ENCODE measurements around the gene TMEM141.
"Not testable (repeated sequence)": the region's sequence is repeated elsewhere in the genome, so short reads cannot be mapped to it uniquely, and the experiment has no call there.

Gene TMEM141

DNA sequence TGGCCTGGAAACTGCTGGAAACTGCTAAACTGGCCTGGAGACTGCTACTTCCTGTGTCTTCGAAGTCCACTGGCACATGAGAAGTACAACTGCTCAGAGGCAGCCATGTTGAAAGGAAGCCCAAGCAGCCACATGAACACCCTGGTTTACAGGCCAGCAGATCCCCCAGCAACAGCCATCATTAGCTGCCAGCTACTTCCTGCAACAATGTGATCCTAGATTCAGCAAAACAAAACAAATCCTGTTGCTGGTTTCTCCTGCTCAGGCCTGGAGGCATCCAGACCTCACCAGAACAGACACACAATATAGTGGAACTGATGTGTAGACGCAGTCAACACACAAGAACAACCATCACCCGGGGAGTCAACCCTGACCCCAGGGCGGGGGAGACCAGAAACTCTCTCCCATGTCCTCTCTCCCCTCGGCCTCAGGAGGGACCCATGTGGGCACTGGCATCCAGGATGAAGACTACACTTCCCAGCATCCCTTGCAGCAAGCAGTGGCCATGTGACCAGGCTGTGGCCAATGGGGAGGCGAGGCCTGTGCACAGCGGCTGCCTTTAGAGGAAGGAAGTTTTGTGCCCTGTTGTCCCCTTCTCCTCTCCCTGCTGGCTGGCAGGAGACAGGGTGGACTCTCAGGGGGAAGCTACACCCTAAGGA, 17.6 kb upstream of the TMEM141 start:
- DNase-seq (ENCODE audit: low read depth in 3 of 3) = no peak

DNA sequence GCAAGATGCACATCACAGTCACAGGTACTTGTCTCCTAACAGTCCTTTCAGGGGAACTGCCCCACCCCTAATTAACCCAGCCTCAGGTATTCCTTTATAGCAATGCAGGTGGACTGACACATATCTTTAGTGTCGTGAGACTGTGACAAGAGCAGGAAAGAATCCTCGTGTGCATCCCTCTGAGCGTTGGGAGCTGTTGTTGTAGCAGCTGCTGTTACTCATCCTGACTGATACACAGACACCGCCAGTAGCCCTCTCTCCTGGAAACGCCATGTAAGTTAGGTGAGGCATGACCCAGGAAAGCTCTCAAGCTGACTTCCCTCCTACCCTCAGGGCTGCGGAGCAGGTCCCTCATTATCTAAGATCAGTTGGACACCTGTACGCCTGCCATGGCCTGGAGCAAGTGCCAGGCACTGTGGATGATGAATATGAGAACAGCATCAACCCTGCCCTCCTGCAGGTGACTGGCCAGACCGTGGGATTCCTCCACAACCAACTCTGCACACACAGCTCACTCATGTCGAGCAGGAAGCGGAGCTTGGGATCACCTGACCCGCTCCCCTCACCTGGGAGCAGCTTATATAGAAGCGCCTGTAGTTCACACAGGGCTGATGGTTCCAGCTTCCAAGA, 16.6 kb upstream of the TMEM141 start:
- no peak for DNase-seq (ENCODE audit: low read depth in 3 of 3)

DNA sequence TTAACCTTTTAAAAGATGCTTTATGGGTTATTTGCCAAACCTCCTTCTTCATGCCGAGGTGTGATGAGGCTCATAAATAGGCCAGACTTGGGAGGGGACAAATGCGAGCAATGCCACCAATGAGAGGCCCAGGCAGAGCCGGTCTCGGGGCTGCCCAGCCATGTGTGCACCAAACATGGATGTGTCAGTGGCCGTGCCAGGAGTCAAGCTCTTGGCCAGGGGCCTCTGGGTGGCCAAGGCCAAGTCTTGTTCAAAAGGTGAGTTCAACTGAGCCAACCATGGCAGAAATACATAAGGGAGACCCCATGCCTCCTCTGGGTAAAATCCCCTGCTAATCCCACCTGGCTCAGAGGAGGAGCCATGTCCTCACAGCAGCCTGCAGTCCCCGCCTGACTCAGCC, 16.0 kb upstream of the TMEM141 start:
- no peak for DNase-seq (ENCODE audit: low read depth in 3 of 3)

DNA sequence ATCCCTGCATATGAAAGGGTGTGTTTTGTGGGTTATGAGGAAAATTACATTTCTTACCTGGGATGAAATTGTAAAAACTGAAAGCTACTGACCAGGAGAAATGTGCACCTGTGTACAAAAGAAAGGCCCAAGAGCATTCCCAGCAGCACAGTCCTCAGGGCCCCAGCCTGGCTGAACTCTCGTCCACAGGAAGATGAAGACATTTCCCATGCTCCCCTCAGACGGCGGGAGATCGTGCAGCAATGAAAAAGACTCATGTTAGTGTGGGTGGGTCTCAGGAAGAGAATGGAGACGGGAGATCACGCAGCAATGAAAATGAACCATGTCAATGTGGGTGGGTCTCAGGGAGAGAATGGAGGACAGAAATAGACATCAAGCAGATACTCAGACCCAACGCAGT, 14.2 kb upstream of the TMEM141 start:
- DNase-seq (ENCODE audit: low read depth in 3 of 3) = no peak

DNA sequence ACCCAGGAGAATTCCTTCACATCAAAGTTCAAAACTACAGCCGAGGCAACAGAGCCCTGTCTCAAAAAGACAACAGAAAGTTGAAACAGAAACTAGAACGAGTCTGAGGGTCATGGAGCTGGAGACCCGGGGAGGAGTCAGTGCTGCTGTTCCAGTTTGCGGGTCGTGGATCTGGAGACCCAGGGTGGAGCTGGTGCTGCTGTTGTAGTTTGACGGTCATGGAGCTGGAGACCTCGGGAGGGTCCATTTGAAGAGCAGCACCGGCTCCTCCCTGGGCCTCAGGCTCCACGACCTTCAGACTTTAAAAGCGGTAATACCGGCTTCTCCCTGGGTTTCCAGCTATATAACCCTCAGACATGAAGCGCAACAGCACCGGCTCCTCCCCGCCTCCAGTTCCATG, 13.8 kb upstream of the TMEM141 start:
- no peak for DNase-seq (ENCODE audit: low read depth in 3 of 3)

DNA sequence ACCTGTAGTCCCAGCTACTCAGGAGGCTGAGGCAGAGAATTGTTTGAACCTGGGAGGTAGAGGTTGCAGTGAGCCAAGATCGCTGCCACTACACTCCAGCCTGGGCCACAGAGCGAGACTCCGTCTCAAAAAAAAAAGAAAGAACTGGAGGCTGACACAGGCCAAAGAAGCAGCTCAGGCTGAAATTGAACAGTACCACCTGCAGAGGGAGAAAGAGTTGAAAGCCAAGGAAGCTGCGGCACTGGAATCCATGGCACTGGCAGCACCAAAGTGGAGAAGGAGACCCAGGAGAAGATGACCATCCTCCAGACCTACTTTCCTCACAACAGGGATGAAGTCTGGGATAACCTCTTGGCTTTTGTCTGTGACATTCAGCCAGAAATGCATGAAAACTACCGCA, 11.3 kb upstream of the TMEM141 start:
- no peak for DNase-seq (ENCODE audit: low read depth in 3 of 3)

DNA sequence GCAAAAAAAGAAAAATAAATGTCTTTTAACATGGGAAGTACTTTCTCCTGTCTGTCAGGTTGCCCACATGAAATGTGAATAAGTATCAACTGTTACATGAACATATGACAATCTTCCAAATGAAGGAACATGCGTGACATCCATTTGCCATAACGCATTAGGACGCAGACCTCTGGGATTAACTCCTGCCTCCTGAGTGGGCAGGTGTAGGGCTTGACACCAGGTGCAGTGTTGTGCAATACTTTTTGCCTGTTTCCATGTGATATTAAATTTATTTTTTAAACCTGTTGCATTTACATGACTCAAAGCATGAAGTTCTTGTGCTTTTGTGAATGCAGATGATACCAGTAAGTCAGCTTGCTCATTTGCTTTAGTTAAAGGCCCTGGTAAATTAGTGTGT, 8.7 kb upstream of the TMEM141 start:
- DNase-seq (ENCODE audit: low read depth in 3 of 3) = no peak

DNA sequence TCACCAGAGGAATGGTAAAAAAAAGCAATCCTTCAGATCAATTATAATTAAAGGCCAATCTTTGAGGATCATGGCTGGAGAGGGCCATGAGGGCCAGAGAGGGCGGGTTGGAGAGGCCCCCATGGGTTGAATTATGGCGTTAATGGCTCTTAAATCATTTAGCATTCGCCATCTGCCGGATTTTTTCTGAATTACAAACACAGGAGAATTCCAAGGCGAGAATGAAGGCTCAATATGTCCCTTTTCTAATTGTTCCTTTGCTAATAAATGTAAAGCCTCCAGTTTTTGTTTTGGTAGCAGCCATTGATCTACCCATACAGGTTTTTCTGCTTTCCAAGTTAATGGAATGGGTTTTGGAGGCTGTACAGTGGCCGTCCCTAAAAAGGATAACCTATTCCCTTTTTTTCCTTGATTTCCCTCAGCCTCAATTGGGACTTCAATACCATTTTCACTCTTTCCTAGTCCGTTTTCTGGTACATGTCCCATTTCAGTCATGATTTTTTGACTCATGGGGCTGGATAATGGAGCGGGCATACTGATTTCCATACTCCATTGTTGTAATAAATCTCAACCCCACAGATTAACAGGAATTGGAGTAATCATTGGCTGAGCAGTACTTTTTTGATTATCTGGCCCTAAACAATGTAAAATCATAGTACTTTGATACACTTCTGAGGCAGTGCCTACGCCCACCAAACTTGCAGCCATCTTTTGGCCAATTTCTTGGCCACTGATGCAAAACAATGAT, 6.7 kb upstream of the TMEM141 start:
- DNase-seq (ENCODE audit: low read depth in 3 of 3) = no peak

DNA sequence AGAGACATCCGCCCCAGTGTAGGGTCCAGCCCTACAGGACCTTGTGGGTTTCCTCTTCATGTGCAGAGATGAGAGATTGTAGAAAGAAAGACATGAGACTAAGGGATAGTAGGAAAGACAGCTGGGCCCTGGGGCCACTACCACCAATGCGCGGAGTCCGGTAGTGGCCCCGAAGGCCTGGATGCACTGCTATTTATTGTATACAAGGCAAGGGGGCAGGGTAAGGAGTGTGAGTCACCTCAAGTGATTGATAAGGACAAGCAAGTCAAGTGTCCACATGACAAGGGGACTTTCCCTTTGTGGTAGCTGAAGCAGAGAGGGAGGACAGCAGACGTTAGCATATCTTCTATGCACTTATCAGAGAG, 6.2 kb upstream of the TMEM141 start:
- no peak for DNase-seq (ENCODE audit: low read depth in 3 of 3)

DNA sequence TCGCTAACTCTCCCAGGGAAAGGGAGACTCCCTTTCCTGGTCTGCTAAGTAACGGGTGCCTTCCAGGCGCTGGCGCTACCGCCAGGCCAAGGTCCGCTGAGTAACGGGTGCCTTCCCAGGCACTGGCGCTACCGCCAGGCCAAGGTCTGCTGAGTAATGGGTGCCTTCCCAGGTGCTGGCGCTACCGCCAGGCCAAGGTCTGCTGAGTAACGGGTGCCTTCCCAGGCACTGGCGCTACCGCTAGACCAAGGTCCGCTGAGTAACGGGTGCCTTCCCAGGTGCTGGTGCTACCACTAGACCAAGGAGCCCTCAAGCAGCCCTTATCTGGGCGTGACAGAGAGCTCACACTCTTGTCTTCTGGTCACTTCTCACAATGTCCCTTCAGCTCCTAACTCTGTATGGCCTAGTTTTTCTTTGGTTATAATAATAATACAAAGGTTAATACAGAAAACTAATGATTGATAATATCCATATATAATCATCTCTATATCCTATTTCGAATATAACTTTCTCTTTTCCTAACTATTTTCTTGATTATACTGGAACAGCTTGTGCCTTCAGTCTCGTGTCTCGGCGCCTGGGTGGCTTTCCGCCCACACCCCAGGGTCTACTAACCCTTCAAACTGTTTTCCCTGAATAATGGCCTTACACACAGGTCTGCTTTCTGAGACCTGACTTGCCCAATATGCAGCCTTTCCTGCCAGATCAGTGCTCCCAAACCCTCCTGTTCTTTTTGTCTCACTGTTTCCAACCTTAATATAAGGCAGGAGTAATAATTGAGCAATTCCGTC, 5.4 kb upstream of the TMEM141 start:
- DNase-seq (ENCODE audit: low read depth in 3 of 3) = not testable (repeated sequence)

DNA sequence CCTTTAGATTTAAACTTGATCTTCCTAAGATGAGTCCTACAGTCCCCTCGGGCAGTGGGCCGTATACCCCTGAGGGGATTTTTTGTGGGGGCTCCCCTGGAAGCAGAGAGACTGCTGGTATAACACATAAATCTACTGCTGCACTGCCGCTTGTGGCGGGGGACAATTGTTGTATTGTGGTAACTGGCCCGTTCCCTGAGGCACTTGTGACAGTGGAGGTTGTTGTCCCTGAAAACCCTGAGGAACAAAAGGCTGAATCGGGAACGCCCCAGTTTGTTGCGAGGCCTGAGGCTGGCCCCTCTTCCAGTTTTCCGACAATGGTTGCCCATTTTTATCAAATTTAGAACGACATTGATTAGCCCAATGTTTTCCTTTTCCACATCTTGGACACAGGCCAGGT, 4.7 kb upstream of the TMEM141 start:
- no peak for DNase-seq (ENCODE audit: low read depth in 3 of 3)

DNA sequence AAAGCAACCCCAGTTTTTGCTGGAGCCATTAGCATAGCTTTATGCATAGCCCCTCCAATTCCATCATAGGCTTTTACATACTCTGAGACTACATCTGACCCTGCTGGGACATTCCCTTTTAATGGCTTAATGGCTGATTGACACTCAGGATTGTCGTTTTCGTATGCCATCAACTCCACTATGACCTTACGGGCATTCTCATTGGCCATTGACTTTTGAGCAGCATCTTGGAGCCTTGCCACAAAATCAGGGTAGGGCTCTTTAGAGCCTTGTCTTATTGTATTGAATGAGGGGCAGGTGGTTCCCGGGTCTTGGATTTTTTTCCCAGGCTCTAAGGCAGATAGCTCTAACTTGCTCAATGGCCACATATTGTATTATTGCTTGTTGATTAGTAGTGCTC, 4.2 kb upstream of the TMEM141 start:
- DNase-seq (ENCODE audit: low read depth in 3 of 3) = not testable (repeated sequence)

DNA sequence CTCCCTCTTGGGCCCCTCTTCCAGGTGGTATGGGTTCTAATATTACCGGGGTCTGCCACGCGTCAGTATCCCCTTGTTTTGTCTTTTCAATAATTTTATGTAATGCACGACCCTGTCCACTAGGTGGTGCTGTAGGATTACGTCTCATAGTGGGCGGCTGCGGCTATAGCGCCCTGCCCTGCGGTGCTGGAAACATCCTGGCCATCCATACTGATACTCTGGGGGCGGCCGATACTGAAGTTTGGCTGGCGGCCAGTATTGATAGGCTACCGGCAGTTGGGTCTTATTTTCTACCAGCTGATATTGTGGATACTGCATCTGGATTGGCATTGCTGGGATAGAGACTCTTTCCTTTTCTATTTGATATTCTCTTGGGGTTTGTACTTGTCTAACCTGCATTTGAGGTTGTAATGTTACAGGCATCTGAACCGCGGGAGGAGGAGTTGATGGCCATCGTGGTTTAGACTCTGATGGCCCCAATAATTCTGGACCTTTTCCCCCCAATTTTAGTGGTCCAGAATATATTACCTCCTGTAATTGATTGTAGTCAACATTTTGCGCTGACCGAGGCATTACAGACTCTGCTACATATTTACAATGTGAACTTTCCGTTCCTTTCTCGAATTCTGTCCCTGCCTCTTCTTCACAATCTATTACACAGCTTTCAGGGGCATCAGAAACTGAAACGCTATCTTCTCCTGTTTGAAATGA, 3.3 kb upstream of the TMEM141 start:
- DNase-seq (ENCODE audit: low read depth in 3 of 3) = peak in 2 of 3 experiments; percentile 35 to 49

DNA sequence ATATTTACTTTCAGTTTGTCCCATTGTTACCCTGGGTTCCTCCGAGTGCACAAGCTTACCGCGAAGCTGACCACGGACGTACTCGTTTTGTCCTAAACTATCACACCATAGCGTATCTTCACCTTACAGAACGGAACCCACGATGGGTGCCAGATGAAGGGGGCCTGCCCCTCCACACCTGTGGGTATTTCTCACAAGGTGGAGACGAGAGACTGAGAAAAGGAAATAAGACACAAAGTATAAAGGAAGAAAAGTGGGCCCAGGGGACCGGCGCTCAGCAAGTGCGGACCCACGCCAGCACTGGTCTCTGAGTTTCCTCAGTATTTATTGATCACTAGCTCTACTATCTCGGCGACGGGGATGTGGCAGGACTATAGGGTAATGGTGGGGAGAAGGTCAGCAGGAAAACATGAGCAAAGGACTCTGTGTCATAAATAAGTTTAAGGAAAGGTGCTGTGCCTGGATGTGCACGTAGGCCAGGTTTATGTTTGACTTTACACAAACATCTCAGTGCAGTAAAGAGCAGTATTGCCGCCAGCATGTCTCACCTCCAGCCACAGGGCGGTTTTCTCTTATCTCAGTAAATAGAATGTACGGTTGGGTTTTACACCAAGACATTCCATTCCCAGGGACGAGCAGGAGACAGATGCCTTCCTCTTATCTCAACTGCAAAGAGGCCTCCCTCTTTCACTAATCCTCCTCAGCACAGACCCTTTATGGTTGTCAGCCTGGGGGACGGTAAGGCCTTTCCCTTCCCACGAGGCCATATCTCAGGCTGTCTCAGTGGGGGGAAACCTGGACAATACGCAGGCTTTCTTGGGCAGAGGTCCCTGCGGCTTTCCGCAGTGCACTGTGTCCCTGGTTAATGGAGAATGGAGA, 2.3 kb upstream of the TMEM141 start:
- not testable (repeated sequence) for DNase-seq (ENCODE audit: low read depth in 3 of 3)

DNA sequence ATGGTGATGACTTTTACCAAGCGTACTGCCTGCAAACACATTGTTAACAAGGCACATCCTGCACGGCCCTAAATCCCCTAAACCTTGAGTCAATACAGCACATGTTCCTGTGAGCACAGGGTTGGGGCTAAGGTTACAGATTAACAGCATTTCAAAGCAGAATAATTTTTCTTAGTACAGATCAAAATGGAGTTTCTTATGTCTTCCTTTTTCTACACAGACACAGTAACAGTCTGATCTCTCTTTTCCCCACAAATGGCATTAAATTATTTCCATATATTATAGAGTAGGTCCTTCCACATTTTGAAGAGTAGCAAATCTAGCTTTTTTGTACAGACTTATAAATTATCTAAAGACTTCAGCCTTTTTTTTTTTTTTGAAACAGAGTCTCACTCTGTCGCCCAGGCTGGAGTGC, 1.6 kb upstream of the TMEM141 start:
- DNase-seq (ENCODE audit: low read depth in 3 of 3) = no peak

DNA sequence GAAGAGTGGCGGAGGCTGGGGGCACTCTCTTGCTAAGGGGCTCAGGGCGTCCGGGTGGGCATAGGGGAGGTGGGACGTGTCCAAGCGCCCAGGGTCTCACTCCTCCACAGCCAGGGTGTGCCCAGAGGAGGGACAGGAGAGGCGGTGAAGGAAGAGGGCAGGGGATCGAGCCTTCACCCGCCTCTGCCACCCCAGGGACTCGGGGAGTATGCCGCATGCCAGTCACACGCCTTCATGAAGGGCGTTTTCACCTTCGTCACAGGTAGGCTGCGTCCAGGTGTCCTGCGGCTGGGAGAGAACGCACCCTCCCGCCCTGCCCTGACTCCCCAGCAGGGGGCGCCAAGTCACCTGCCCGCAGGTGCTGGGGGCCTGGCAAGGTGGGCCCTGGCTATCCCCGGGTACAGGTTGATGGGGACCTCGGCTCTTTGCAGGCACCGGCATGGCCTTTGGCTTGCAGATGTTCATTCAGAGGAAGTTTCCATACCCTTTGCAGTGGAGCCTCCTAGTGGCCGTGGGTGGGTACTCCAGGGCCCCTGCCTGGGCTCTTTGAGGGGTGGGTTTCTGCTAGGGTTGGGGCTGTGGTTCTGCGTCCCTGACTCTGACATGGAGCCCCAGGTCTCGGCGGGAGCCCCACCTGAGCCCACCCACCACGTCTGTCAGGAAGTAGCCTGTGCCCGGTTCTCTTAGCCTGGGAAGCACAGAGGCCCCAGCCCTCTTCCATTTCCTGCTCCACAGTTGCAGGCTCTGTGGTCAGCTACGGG, 552 bp downstream of the TMEM141 start:
- peak; percentile 43 to 61 (median 43) for DNase-seq (ENCODE audit: low read depth in 3 of 3)

DNA sequence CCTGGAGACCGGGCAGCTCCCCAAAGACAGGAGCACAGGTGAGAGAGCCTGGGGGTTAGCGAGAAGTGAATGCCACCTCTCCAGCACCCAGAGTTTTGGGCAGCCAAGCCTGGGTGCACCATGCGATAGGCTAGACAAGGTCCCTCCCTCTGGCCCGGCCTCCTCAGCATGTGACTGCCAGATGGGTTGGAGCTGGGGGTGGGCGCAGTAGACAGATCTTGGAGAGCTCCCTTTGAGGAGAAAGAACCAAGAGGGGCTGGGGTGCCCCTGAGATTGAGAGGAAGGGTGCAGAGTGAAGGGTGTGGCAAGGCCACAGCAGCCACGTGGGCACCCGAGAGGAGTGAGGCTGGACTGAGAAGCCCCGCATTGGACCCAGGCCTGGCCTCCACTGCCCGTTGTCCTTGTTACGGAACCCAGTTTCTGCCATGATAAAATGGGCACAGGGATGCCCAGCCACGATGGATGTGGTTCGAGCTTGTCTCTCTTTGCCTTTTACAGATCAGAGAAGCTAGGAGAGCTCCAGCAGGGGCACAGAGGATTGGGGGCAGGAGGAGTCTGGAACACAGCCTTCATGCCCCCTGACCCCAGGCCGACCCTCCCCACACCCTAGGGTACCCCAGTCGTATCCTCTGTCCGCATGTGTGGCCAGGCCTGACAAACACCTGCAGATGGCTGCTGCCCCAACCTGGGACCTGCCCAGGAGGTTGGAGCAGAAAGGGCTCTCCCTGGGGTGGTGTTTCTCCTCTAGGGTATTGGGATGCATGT, 1.4 kb downstream of the TMEM141 start:
- no peak for DNase-seq (ENCODE audit: low read depth in 3 of 3)

DNA sequence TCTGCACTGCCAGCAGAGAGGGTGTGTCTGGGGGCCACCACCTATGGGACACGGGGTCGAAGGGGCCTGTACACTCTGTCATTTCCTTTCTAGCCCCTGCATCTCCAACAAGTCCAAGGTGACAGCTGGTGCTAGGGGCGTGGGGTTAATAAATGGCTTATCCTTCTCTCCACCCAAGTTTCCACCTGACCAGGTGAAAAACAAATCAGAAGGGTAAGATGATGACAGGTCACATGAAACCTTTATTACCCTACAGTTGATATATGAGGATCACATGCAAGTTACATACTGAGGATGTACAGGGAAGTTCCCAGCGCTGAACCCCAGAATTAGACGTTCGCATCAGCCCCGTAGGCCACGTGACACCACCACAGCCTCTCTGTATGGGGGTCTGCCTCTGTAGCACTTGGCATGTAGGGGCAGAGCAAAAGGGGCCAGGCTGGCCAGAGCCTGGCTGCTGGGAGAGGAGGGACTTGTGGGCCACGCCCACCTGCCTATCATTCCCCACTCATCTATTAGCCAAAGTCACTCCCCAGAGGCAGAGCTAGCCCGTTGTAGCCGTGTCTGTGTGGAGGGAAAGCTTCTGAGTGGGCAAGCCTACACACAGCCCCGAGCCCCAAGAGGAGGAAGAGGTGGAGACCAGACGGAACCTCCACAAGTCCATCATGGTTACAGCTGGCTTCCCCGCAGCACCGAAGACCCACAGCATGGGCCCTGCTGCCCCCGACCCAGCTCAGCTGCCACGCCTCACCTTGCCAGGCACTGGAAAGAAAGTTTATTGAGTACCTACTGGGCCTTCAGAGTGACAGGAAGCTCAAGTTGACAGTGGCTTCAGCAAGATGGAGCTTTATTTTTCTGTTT, 2.2 kb downstream of the TMEM141 start:
- no peak for DNase-seq (ENCODE audit: low read depth in 3 of 3)
